WTC11 (cell line): ENCODE data around the gene COMMD4. TPM values are rescaled to one million over a fixed set of nuclear protein-coding genes. Genes with fewer than 3 reads are reported as not detected.

Experiments used
- ELF4 ChIP-seq: sonication (generic); formaldehyde crosslinking; IDR thresholded peaks from 2 replicates; pipeline ENCODE4 v1.8.1; 2022; ENCODE audit warnings: low read depth, mild to moderate bottlenecking, moderate library complexity, missing genetic modification reagents
- EMX1 ChIP-seq: fragments of 250-450 bp; sonication (Bioruptor Pico); IDR thresholded peaks from 2 replicates; pipeline ENCODE4 v1.8.0; 2021; ENCODE audit warnings: mild to moderate bottlenecking
- FOXJ3 ChIP-seq: sonication (generic); formaldehyde crosslinking; IDR thresholded peaks from 2 replicates; pipeline ENCODE4 v1.9.0; 2021; ENCODE audit warnings: missing genetic modification reagents, mild to moderate bottlenecking, borderline replicate concordance
- GABPB1 ChIP-seq: sonication (generic); formaldehyde crosslinking; IDR thresholded peaks from 2 replicates; pipeline ENCODE4 v1.8.1; 2023; ENCODE audit warnings: mild to moderate bottlenecking, missing genetic modification reagents
- GTF2I ChIP-seq: fragments of 250-450 bp; sonication (Bioruptor Pico); conservative IDR thresholded peaks from 2 replicates; pipeline ENCODE4 v1.4.0; 2021; ENCODE audit warnings: mild to moderate bottlenecking
- KAT7 ChIP-seq: sonication (generic); formaldehyde crosslinking; IDR thresholded peaks from 2 replicates; pipeline ENCODE4 v1.8.1; 2023; ENCODE audit warnings: missing genetic modification reagents, mild to moderate bottlenecking, borderline replicate concordance
- MXD4 ChIP-seq: fragments of 250-450 bp; sonication (Bioruptor Pico); IDR thresholded peaks from 2 replicates; pipeline ENCODE4 v1.8.0; 2021; ENCODE audit warnings: mild to moderate bottlenecking, moderate library complexity, borderline replicate concordance
- NFATC4 ChIP-seq: fragments of 250-450 bp; sonication (Bioruptor Pico); IDR thresholded peaks from 2 replicates; pipeline ENCODE4 v1.9.0; 2021; ENCODE audit warnings: mild to moderate bottlenecking
- NFE2L1 ChIP-seq: sonication (generic); formaldehyde crosslinking; IDR thresholded peaks from 2 replicates; pipeline ENCODE4 v1.8.1; 2023; ENCODE audit warnings: missing genetic modification reagents
- OVOL2 ChIP-seq: fragments of 250-450 bp; sonication (Bioruptor Pico); IDR thresholded peaks from 2 replicates; pipeline ENCODE4 v1.9.0; 2021; ENCODE audit warnings: mild to moderate bottlenecking, borderline replicate concordance
- PRRX2 ChIP-seq: fragments of 250-450 bp; sonication (Bioruptor Pico); IDR thresholded peaks from 2 replicates; pipeline ENCODE4 v1.8.0; 2021; ENCODE audit warnings: mild to moderate bottlenecking
- TCF7 ChIP-seq: sonication (generic); formaldehyde crosslinking; IDR thresholded peaks from 2 replicates; pipeline ENCODE4 v1.8.0; 2022; ENCODE audit warnings: mild to moderate bottlenecking, low read depth, missing genetic modification reagents, moderate library complexity
- ZNF416 ChIP-seq: fragments of 250-450 bp; sonication (Bioruptor Pico); IDR thresholded peaks from 2 replicates; pipeline ENCODE4 v1.9.0; 2021; ENCODE audit warnings: mild to moderate bottlenecking, inconsistent platforms
- ZNF671 ChIP-seq: fragments of 250-450 bp; sonication (Bioruptor Pico); IDR thresholded peaks from 2 replicates; pipeline ENCODE4 v1.8.0; 2021; ENCODE audit warnings: mild to moderate bottlenecking
- total RNA-seq: library from RNA; stranded (reverse); gene quantifications from 3 replicates; pipeline ENCODE4 v1.2.3, GENCODE V29; 2021
- TF ChIP-seq, protein P1 (sequence below): fragments of 250-450 bp; sonication (Bioruptor Pico); conservative IDR thresholded peaks from 2 replicates; pipeline ENCODE4 v1.9.0; 2021; ENCODE audit warnings: mild to moderate bottlenecking
- TF ChIP-seq, protein P2 (sequence below): sonication (generic); formaldehyde crosslinking; IDR thresholded peaks from 2 replicates; pipeline ENCODE4 v1.8.1; 2023; ENCODE audit warnings: mild to moderate bottlenecking, moderate library complexity, missing genetic modification reagents
- TF ChIP-seq, protein P3 (sequence below): sonication (generic); formaldehyde crosslinking; IDR thresholded peaks from 2 replicates; pipeline ENCODE4 v1.8.1; 2023; ENCODE audit warnings: mild to moderate bottlenecking, missing genetic modification reagents
- TF ChIP-seq, protein P4 (sequence below): fragments of 250-450 bp; sonication (Bioruptor Pico); IDR thresholded peaks from 2 replicates; pipeline ENCODE4 v1.9.0; 2021; ENCODE audit warnings: moderate library complexity, mild to moderate bottlenecking, inconsistent platforms, borderline replicate concordance
- TF ChIP-seq, protein P5 (sequence below): sonication (generic); formaldehyde crosslinking; IDR thresholded peaks from 2 replicates; pipeline ENCODE4 v1.8.1; 2022; ENCODE audit warnings: missing genetic modification reagents, borderline replicate concordance
- TF ChIP-seq, protein P6 (sequence below): sonication (generic); formaldehyde crosslinking; IDR thresholded peaks from 2 replicates; pipeline ENCODE4 v1.8.1; 2023; ENCODE audit warnings: mild to moderate bottlenecking, missing genetic modification reagents
- TF ChIP-seq, protein P7 (sequence below): fragments of 250-450 bp; sonication (Bioruptor Pico); IDR thresholded peaks from 2 replicates; pipeline ENCODE4 v1.8.0; 2021; ENCODE audit warnings: mild to moderate bottlenecking
- TF ChIP-seq, protein P8 (sequence below): sonication (generic); formaldehyde crosslinking; IDR thresholded peaks from 2 replicates; pipeline ENCODE4 v1.8.0; 2022; ENCODE audit warnings: mild to moderate bottlenecking, missing genetic modification reagents
- TF ChIP-seq, protein P9 (sequence below): fragments of 250-450 bp; sonication (Bioruptor Pico); IDR thresholded peaks from 2 replicates; pipeline ENCODE4 v1.9.0; 2021; ENCODE audit warnings: mild to moderate bottlenecking

The COMMD4 gene
- total RNA-seq, 1 experiment from 2014 or later: 140 TPM

DNA sequence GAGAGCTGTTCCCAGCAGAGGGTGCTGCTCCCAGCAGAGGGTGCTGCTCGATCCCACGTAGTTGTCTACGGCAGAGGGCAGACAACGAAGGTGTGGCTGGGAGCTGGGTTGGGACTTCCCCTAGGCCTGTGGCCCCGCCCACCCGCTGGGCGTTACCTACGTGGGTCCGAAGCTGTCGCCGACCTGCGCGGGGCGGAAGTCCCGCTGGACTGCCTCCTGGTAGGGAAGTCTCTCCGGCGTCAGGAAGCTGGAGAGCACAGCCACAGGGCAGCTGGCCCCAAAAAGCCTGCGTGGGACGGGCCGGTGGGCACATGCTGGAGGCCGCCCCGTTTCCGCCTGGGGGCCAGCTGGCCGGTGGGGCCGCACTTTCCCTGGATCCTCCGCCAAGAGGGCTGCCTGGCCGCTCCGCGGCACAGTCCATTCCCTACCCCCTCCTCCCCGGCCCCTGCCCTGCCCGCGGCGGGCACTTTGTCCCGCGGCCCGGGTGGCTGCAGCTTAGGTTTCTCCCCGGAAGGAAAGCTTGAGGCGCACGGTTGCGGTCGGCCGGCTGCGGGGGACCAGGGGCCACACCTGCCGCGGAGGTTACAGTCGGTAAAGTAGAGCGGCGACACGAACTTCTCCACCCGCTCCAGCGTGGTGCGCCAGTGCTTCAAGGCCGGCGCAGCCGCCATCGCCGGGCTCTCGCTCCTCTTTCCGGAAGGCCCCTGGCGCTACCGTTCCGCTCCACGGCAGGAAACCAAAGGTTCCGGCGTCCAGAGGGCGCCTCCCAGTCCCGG, 32.2 kb downstream of the COMMD4 start, which contains the start of gene MAN2C1 (continued):
- TF ChIP-seq, protein P1, sequence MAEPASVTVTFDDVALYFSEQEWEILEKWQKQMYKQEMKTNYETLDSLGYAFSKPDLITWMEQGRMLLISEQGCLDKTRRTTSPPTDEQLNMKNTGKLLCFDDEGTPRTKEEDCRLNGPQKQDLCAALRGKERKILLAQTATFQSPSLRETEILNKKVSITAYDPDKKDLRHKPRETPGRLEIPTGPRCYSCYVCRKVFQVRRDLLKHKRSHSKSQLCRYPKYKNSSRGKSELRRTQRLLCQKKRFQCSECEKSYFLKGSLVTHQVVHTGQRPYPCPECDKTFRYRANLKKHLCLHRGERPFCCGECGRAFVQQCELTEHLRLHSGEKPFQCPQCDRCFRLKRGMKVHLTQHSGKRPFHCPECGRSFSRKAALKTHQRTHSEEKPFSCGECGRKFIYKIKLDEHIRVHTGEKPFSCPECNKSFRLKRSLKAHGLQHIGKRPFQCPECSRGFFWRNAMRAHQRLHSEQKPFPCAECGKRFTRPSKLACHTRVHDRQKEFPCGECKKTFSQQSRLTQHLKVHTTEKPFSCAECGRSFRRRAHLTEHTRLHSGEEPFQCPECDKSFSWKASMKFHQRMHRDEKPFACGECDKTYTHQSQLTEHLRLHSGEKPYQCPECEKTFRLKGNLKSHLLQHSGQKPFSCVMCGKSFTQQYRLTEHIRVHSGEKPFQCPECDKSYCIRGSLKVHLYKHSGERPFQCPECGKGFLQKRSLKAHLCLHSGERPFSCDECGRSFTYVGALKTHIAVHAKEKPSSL: 0 out of 2 replicates have a peak, but pooled peaks have one; percentile 19
- TF ChIP-seq NFATC4 (CRISPR knock-in tag) (peak; percentile 67), KAT7 (peak; percentile 31), ELF4 (CRISPR knock-in tag) (0 out of 2 replicates have a peak, but pooled peaks have one; percentile 55), FOXJ3 (CRISPR knock-in tag) (peak; percentile 56; the same call in 1 of the 2 replicates), EMX1 (CRISPR knock-in tag) (peak; percentile 75; the same call in 1 of the 2 replicates), NFE2L1 (CRISPR knock-in tag) (peak; percentile 59), MXD4 (no peak), OVOL2 (CRISPR knock-in tag) (no peak), TCF7 (CRISPR knock-in tag) (no peak), GTF2I (no peak), ZNF416 (CRISPR knock-in tag) (peak; percentile 41; the same call in 1 of the 2 replicates), GABPB1 (CRISPR knock-in tag) (peak; percentile 77), ZNF671 (peak; percentile 64; the same call in 1 of the 2 replicates), PRRX2 (CRISPR knock-in tag) (peak; percentile 89)
- TF ChIP-seq, protein P2, sequence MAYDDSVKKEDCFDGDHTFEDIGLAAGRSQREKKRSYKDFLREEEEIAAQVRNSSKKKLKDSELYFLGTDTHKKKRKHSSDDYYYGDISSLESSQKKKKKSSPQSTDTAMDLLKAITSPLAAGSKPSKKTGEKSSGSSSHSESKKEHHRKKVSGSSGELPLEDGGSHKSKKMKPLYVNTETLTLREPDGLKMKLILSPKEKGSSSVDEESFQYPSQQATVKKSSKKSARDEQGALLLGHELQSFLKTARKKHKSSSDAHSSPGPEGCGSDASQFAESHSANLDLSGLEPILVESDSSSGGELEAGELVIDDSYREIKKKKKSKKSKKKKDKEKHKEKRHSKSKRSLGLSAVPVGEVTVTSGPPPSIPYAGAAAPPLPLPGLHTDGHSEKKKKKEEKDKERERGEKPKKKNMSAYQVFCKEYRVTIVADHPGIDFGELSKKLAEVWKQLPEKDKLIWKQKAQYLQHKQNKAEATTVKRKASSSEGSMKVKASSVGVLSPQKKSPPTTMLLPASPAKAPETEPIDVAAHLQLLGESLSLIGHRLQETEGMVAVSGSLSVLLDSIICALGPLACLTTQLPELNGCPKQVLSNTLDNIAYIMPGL (CRISPR knock-in tag): peak; percentile 82
- TF ChIP-seq, protein P3, sequence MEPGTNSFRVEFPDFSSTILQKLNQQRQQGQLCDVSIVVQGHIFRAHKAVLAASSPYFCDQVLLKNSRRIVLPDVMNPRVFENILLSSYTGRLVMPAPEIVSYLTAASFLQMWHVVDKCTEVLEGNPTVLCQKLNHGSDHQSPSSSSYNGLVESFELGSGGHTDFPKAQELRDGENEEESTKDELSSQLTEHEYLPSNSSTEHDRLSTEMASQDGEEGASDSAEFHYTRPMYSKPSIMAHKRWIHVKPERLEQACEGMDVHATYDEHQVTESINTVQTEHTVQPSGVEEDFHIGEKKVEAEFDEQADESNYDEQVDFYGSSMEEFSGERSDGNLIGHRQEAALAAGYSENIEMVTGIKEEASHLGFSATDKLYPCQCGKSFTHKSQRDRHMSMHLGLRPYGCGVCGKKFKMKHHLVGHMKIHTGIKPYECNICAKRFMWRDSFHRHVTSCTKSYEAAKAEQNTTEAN: peak; percentile 22; the same call in 1 of the 2 replicates
- TF ChIP-seq, protein P4, sequence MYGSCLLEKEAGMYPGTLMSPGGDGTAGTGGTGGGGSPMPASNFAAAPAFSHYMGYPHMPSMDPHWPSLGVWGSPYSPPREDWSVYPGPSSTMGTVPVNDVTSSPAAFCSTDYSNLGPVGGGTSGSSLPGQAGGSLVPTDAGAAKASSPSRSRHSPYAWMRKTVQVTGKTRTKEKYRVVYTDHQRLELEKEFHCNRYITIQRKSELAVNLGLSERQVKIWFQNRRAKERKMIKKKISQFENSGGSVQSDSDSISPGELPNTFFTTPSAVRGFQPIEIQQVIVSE (CRISPR knock-in tag): no peak
- TF ChIP-seq, protein P5, sequence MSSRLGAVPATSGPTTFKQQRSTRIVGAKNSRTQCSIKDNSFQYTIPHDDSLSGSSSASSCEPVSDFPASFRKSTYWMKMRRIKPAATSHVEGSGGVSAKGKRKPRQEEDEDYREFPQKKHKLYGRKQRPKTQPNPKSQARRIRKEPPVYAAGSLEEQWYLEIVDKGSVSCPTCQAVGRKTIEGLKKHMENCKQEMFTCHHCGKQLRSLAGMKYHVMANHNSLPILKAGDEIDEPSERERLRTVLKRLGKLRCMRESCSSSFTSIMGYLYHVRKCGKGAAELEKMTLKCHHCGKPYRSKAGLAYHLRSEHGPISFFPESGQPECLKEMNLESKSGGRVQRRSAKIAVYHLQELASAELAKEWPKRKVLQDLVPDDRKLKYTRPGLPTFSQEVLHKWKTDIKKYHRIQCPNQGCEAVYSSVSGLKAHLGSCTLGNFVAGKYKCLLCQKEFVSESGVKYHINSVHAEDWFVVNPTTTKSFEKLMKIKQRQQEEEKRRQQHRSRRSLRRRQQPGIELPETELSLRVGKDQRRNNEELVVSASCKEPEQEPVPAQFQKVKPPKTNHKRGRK (CRISPR knock-in tag): 0 out of 2 replicates have a peak, but pooled peaks have one; percentile 52
- TF ChIP-seq, protein P6, sequence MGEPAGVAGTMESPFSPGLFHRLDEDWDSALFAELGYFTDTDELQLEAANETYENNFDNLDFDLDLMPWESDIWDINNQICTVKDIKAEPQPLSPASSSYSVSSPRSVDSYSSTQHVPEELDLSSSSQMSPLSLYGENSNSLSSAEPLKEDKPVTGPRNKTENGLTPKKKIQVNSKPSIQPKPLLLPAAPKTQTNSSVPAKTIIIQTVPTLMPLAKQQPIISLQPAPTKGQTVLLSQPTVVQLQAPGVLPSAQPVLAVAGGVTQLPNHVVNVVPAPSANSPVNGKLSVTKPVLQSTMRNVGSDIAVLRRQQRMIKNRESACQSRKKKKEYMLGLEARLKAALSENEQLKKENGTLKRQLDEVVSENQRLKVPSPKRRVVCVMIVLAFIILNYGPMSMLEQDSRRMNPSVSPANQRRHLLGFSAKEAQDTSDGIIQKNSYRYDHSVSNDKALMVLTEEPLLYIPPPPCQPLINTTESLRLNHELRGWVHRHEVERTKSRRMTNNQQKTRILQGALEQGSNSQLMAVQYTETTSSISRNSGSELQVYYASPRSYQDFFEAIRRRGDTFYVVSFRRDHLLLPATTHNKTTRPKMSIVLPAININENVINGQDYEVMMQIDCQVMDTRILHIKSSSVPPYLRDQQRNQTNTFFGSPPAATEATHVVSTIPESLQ (CRISPR knock-in tag): 0 out of 2 replicates have a peak, but pooled peaks have one; percentile 67
- TF ChIP-seq, protein P7, sequence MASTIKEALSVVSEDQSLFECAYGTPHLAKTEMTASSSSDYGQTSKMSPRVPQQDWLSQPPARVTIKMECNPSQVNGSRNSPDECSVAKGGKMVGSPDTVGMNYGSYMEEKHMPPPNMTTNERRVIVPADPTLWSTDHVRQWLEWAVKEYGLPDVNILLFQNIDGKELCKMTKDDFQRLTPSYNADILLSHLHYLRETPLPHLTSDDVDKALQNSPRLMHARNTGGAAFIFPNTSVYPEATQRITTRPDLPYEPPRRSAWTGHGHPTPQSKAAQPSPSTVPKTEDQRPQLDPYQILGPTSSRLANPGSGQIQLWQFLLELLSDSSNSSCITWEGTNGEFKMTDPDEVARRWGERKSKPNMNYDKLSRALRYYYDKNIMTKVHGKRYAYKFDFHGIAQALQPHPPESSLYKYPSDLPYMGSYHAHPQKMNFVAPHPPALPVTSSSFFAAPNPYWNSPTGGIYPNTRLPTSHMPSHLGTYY (CRISPR knock-in tag): 0 out of 2 replicates have a peak, but pooled peaks have one; percentile 67
- TF ChIP-seq, protein P8, sequence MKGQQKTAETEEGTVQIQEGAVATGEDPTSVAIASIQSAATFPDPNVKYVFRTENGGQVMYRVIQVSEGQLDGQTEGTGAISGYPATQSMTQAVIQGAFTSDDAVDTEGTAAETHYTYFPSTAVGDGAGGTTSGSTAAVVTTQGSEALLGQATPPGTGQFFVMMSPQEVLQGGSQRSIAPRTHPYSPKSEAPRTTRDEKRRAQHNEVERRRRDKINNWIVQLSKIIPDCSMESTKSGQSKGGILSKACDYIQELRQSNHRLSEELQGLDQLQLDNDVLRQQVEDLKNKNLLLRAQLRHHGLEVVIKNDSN (CRISPR knock-in tag): peak; percentile 51; the same call in 1 of the 2 replicates
- TF ChIP-seq, protein P9, sequence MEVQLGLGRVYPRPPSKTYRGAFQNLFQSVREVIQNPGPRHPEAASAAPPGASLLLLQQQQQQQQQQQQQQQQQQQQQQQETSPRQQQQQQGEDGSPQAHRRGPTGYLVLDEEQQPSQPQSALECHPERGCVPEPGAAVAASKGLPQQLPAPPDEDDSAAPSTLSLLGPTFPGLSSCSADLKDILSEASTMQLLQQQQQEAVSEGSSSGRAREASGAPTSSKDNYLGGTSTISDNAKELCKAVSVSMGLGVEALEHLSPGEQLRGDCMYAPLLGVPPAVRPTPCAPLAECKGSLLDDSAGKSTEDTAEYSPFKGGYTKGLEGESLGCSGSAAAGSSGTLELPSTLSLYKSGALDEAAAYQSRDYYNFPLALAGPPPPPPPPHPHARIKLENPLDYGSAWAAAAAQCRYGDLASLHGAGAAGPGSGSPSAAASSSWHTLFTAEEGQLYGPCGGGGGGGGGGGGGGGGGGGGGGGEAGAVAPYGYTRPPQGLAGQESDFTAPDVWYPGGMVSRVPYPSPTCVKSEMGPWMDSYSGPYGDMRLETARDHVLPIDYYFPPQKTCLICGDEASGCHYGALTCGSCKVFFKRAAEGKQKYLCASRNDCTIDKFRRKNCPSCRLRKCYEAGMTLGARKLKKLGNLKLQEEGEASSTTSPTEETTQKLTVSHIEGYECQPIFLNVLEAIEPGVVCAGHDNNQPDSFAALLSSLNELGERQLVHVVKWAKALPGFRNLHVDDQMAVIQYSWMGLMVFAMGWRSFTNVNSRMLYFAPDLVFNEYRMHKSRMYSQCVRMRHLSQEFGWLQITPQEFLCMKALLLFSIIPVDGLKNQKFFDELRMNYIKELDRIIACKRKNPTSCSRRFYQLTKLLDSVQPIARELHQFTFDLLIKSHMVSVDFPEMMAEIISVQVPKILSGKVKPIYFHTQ (CRISPR knock-in tag): peak; percentile 68
